Thyroid gland (tissue), 4 donors: ENCODE measurements around the gene PCLAF.
"Not testable (repeated sequence)": the region's sequence is repeated elsewhere in the genome, so short reads cannot be mapped to it uniquely, and the experiment has no call there.

Experiments used
- CTCF ChIP-seq, 6 experiments: fragments of 200-600 bp in 3 of 6; fragments of 450-650 bp in 3 of 6; sonication (generic) in 3 of 6; IDR thresholded peaks; one replicate each; pipeline ENCODE4 v1.5.1; 2016 to 2019; ENCODE audit warnings: antibody characterized with exemption in 6 of 6, mild to moderate bottlenecking in 2 of 6, inconsistent platforms in 1 of 6, moderate library complexity in 1 of 6
- POLR2A ChIP-seq, 2 donors: fragments of 450-650 bp; IDR thresholded peaks; one replicate each; pipeline ENCODE4 v1.6.1; 2017; ENCODE audit warnings: antibody characterized with exemption in 2 of 2, mild to moderate bottlenecking in 2 of 2, moderate library complexity in 1 of 2

- not testable (repeated sequence) for TF ChIP-seq CTCF, POLR2A (IDR thresholded peaks at IDR 0.05)
Measured at GRCh38 chr15:64346242-64346641, 35.0 kb downstream of the PCLAF start.
